ENCODE measurements around the gene NIPAL3.

Gene NIPAL3

DNA sequence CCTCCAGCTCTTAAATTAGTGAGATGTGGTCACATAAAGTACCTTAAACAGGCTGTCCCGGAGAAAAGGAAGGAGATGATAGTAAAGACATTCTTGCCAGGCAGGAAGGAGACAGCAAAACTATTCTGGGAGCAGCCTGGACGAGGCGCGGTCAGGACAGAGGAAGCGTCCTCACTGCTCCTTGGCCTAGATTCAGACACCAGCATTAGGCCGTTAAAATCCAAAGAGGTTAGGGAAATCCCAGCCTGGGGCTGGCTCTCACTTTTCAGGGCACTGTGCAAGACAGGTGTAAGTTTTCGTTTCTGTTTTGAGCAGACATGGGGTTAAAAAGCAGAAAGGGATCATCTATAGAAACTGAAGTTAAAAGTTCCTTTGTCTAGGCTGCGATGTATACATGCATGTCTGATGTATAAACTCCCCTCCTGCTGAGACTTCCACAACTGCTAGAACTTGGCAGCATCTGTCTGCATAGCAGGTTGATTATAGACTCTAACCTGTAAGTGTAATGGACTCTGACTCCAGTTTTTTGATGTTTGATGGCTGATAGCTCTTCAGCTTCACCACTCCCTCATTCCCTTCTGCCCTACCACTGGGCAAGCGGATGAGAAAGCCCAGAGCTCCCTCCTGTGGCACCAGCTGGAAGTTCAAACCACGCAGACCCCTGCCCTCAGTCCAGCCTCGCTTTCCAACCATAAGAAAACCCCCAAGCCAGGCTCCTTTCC, 23.6 kb upstream of the NIPAL3 start:
- peak; percentile 63 for DNase-seq

DNA sequence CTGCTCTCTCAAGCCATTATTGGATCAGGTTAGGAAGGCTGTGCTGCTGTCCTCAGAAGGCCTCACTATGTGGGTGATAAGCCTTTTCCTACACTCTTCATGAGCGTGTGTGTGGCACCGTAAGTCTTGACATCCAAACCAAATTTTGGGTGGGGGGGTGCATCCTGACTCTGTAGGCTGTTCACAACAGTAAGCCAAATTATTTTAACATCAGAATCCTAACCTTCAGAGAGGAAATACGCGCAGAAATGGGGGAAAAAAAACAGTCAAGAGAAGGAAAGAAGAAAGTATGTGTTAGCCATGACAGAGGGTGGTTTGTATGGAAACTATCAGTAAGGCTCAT, 23.0 kb upstream of the NIPAL3 start:
- DNase-seq, result no peak

DNA sequence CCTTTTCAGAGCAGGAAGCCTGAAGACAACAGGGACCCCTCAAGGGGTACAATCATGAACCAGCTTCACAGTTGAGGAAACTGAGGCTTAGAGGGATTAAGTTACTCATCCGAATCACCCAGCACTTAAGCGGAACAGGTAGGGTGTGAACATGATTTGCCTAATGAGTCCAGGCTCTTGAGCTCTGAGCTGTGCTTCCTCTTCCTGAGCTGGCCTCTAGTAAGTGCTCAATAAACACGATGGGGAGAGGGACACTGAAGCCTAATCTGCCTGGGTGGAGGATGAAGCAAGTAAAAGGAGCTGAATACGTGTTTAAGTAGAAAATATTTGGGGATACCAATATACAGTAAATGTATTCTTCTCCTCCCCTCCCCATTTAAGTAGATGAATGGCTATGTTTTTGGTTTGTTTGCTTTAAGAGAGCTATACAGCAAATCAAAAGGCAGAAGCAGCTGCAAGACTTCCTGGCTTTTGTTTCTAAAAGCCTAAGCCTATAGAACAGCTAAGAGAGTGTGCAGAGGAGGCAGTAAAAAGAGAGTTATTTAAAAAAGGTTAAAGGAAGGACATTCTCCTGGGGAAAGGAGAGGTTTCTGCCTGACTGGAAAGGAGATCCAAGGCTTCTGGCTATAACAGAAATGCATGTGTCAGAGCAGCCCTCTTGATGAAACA, 22.5 kb upstream of the NIPAL3 start:
- no peak for DNase-seq

DNA sequence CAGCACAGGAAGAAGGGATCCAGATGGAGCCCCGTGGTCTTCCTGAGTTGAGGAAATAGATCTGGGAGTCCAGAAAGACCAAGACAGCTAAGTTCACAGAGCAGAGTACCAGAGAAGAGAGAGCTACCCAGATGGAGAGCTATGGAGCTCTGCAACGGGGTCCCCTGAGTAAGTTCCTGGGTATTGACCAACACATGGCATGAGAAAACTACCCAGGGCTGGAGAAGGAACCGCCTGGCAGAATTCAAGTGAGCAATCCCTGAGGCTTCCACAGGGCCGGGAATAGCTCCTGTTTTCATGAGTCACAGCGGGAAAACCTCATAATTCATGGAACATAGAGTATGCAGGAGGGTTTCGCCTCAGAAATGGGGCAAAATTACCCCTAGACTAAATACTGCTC, 21.7 kb upstream of the NIPAL3 start:
- no peak for DNase-seq

DNA sequence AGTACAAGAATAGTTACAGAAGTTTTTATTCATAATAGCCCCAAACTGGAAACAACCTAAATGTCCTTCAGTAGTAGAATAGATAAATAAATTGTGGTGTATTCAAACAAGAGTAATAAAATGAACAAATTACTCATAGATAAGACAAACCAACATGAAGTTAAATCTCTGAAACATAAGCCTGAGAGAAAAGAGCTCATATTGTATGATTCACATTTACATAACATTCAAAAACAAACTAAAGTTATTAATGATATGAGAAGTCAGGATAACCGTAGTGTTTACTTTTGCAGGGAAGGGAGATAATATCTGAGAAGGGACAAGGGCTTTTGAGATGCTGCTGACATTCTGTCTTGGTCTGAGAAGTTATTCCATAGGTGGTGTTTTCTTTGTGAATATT, 15.5 kb upstream of the NIPAL3 start:
- DNase-seq, result no peak

DNA sequence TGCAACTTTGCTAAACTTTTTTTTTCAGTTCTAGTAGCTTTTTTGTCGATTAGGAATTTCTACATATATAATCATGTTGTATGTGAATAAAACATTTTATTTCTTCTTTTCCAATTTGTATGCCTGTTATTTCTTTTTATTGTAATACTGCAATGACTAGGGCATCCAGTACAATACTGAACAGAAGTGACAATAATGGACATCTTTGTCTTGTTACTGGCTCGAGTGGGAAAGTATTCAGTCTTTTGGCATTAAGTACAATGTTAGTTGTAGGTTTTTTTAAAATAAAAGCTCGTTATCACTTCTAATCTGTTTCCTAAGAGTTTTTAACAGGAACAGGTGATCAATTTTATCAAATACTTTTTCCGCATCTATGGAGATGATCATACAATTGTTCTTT, 11.8 kb upstream of the NIPAL3 start:
- no peak for DNase-seq

DNA sequence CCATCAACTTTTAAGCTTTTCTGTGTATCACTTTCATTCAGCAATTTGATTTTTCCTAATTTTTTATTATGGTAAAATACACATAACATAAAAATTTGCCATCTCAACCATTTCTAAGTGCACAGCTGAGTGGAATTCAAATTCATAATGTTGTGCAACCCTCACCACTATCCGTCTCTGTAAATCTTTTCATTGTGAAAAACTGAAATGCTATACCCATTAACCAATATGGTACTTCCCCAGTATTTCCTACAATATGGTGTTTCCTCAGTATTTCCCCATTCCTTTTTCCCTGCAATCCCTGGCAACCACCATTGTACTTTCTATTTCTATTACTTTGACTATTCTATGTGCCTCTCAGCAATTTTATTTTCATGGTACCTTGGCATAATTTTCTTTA, 8.8 kb upstream of the NIPAL3 start:
- DNase-seq, result no peak

DNA sequence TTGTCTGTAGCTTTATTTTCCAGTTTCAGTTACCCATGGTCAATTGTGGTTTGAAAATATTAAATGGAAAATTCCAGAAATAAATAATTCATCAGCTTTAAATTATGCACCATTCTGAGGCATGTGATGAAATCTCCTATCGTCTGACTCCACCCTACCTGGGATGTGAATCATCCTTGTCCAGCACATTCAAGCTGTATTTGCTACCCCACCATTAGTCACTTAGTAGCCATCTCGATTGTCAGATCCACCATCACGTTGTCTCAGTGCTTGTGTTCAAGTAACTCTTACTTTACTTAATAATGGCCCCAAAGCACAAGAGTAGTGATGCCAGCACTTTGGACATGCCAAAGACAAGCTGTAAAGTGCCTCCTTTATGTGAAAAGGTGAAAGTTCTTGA, 6.1 kb upstream of the NIPAL3 start:
- DNase-seq, result no peak

DNA sequence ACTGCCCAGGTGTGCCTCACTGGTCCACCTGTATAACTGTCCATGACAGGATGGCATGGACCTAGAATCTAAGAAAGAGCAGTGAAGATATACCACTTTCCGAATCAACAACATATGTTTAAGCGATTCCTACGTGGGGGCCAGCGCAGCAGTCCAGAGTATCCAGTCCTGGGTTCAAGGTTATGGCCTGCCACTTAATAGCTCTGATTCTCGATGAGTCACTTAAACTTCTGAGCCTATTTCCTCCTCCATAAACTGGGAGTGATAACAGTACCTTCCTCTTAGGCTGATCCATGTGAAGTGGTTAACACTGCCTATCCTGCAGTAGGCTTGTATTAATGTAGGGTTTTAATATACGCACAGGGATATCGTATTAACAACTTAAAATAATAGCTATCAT, 4.9 kb upstream of the NIPAL3 start:
- no peak for DNase-seq

DNA sequence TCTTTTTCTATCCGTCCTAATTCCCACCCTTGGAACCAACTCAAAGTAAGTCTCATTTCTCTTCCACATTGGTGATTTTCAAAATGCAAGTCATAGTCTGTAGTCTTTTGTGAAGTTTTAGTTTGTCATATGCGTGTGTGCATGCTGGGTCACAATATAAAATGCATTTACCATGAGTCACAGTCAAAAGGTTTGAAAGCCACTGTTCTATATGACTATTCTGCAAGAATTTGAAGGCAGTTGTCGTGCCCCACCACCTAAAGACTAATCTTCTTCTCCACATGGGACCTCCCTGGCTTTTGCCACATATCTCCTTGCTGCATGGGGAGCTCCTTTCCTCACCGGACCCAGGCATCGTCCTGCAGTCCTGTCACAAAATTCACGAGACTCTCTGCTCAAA, 3.6 kb upstream of the NIPAL3 start:
- DNase-seq, result no peak

DNA sequence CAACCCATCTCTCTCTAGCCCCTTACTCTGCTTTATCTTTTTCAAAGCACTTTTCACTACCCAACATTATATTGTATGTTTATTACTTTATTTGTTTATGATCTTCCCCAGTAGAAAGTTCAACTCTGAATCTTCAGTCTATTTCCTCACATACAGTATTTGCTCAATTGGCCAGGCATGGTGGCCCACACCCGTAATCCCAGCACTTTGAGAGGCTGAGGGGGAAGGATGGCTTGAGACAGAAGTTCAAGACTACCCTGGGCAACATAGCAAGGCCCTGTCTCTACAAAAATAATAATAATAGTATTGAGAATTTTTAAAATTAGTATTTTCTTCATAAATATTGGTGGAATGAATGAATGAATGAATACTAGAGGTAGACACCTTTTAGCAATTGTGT, 3.2 kb upstream of the NIPAL3 start:
- DNase-seq, result no peak

DNA sequence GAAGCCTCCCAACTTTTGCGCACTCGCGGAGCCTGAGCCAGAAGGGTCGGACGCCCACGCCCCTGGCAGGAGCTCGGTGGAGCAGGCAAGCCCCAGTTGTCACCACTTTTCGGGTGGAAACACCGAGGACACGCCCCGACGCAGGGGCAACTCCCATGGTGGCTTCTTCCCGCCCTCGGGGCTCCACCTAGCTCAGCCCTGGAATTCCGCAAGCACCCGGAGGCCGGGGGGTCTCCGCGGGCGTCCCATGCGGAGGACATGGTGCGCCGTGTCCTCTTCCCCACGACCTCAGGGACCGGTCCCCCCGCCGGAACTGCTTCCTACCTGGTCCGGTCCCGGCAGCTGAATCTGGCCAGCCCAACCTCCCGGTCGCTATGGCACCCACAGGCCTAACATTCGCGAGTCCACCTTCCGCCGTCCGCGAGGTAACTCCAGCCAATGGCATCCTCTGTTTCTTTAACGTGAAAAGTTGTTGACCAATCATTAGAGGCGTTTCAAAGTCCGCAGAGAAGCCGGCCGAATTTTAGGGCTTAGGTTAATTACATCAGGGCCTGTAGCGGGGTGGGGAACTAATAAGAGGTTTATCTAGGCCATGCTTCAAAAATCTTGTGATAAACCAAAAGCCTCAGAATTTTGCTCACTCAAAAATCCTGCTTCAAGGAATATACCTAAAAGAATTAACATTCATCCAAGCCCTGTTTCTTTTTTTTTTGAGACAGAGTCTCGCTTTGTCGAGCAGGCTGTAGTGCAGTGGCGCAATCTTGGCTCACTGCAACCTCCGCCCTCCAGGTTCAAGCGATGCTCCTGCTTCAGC, 2.0 kb upstream of the NIPAL3 start, which contains the start of gene STPG1:
TSS of gene STPG1 (minus strand) at position 433 of the 814 bp plus-strand sequence. CDS start 12,394 bp downstream, outside the sequence.
- DNase-seq, result peak; percentile 72

DNA sequence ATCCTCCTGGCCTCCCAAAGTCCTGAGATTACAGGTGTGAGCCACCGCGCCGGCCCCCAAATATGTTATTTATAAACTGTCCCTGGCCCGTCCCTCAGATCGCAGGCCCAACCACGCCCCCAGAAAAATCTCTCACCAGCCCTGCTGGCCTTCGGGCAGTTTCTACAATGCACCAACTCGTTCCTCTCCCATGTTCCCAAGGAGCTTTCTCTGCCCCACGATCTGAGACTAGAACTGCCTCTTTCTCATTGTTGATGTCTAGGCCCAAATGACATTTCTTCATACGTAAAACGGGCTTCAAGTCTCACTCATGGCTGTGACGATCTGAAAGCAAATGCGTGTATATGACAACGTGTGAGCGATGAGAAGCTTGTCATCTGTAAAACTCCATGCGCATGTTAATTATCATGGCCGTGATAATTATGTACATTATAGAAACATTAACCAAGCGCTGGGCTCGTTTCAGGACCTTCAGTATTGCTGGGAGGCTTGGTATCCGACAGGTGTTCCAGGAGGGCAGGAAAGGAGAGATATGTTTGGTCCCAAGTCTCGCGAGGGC, 748 bp upstream of the NIPAL3 start:
- DNase-seq, result no peak

DNA sequence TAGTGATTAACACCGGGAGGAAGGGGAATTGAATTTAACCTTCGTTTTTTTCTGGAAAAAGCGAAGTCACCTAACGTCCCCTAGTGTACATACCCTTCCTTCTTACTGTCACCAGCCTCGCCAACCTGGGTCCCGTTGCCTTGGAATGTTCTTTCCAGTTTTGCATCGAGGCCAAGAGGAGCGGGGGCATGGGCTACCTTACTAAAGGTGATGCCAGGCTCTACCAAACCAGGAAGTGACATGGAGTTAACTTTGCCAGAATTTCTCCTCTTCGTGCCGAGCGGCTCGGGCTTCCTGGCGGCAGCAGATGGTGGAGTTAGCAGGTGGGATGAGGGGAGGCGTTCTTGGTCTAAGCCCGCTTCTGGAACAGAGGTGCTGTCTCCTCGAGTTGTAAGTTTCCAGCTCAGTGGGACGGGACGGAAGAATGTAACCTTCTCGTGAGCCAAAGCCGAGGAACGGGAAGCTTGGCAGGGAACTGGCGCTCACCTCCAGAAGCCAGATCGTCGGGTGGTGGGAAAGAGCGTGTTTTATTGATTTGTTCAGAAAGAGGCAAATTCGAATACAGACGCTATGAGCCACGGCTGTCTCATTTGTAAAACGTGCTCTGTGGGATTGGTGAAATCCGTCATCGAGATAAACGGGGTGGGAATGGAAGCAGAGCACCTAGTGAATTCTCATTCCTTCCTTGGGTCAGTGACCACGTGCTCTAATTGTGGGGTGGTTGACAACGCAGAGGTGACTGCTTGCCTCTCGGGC, 486 bp downstream of the NIPAL3 start:
- DNase-seq, result no peak

DNA sequence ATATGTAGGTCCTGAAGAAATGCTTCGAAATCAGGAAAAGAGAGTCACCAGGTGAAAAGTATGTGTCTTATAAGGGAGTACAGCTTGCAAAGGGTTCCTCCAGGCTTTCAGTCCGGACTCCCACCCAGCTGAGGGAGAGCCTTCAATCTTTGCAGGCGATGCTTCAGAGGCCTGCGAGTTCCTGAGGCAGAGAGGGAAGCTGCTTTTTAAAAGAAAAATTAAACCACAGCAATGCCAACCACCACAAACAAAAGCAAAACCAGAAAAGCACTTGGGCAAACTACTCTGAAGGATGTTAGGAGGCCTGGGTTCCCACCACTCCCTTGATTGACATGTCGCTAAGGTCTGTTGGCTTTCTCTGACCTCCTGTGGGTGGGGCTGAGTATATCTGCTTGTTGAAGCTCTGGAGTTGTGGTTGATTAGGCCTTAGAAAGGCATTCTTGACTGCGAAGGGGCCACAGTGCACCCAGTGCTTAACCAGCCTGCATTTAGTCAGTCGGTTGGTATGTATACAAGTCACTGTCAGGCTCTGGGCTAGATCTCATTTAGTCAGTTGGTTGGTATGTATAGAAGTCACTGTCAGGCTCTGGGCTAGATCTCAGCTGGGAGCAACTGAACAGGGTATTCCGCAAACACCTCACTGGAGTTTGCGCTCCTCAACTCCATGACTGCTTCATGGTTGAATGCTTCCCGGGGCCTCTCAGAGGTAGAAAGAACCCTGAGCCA, 1.2 kb downstream of the NIPAL3 start:
- peak; percentile 35 for DNase-seq

DNA sequence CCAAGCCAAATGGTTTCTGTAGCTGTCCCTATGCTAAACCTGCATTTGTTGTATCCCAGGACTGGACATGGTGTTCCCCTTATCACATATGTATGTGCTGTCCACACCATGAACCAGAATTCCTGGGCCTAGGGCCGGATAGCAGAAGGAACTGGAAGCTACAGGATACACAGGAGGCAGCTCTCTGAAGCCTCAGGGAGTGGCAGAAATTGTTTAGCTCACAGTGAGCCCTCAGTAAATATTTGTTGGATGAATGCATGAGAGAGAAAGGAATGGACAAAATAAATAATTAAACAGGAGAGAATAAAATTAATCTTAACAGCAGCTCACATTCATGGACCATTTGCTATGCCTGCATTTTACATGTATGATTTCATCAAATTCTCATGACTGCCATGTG, 2.1 kb downstream of the NIPAL3 start:
- no peak for DNase-seq

DNA sequence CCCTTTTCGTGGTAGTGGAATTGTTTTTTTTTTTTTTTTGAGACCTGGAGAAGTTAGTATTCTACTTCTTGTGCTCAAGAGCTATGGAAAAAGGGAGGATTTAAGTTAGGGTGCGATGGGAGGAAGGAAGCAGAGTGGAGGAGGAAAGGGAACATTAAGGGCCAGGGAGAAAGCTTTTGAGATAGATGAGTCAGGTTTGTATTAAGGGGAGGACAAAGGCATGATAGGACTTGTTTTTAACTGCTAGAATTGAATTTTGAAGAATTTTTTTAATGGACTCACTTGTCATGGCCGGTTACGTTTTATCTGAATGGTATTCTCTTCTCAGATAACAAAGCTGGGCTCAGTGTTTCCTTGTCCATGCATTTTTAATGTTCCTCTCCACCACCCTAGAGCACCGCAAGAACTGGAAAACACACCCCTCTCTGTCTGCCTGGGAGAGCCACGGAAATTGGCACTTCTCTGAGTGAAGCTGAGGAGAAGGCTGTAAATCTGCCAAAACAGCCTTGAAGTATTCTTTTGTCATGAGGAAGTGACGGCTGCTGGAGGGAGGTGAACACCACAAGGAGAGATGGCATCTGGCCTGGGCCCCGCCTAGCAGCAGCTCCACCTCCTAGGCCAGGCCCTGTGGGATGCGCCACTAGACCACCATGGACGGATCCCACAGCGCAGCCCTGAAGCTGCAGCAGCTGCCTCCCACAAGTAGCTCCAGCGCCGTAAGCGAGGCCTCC, 3.5 kb downstream of the NIPAL3 start:
- DNase-seq, result no peak

DNA sequence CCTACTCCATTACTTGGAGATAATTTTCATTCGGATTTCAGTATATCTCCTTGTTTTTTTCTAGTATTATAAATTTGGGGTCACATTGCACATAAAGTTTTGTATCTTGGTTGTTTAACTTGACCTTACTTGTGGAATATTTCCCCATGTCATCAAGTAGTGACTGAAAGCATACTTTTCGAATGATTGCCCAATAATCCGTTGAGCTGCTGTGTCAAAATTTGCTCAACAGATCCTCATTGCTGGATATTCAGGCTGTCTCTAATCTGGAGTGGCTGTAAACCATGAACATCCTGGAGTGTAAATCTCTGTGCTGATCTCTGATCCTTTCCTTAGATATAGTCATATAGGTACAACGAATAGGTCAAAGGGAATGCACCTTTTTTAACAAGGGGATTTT, 4.9 kb downstream of the NIPAL3 start:
- no peak for DNase-seq

DNA sequence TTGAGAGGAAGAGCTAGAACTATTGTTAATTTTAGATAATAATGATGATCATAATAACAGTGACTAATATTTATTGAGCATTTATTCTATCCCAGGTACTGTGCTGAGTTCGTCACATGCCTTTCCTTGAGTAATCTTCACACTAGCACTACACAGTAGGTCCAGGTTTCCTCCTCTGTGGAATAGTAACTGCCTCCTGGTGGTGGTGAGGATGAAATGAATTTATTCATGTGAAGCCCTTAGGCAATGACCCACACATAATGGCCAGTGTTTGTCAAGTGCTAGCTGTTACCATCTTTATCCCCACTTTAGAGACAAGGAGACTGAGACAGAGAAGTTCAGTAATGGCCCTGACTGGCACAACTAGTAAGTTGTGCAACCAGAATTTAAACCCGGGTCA, 5.9 kb downstream of the NIPAL3 start:
- no peak for DNase-seq

DNA sequence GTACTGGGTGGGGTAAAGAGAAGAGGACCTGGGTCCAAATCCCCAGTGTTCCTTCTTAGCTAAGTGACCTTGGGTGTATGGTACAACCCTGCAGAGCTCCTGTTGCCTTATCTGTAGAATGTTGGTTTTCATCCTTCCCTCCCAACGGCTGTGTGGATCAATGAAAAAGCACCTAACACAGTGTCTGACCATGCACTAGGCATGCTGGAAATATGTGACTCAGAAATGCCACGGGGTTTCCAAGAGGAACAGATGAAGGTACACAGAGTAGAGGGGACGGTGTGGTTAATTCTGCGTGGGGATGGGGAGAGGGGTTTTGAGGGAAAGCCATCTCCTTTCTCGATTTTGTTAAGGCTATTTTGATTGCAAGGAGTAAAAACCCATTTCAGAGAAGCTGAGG, 8.6 kb downstream of the NIPAL3 start:
- DNase-seq, result no peak

DNA sequence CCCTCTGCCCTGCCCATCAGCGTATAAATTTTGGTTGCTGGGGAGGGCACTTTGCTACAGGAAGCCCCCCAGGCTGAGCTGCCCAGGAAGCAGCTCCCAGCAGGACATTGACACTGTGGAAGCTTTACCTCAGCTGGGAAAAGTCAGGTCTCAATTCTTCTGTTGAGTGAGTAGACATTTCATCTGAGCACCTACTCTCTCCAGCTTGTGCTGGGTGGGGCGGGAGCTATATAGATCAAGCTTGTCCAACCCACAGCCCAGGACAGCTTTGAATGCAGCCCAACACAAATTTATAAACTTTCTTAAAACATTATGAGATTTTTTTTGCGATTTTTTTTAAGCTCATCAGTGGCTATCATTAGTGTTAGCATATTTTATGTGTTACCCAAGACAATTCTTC, 9.4 kb downstream of the NIPAL3 start:
- DNase-seq, result no peak

DNA sequence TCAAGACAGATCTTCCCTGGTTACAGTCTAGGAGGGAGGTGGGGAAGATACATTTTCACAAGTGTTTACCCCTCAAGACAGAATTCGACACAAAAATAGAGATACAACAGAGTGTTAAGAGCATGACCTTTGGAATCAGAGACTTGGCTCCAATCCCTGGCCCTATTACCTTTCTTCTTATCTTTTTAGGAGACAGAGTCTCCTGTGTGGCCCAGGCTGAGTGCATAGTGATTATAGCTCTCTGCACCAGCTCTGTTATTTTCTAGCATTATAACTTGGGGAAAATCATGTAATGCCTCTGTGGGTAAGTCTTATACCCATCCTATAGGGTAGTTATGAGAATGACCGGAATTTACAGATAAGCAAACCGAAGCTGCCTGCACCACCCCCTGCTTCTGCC, 9.8 kb downstream of the NIPAL3 start:
- DNase-seq, result no peak

Data from stimulated activated naive CD4-positive, alpha-beta T cell treated with Interleukin-2 at 50 U/mL for 16 hours (primary cell).